ENCODE data around the gene ELMO1. TPM values are rescaled to one million over a fixed set of nuclear protein-coding genes. Genes with fewer than 3 reads are reported as not detected.

Gene ELMO1
- total and polyA plus RNA-seq, 4 donors, result 10.1 to 183 (median 34.4) TPM

DNA sequence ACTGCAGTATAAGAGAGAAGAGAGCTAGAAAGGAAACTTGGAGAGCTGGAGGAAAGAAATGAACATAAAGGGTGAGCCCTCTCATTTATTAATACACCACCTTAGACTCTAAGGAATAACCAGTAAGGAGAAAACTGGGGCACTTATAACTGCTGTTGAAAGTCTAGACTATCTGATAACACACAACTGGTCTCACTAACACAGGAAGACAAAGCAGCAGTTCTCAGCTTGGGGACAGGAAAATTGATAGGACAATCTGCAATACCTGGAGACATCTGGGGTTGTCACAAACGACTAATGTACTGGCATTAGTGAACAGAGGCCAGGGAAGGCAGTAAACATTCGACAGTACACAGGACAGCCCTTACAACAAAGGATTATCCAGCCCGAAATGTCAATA is 6.8 kb downstream of the ELMO1 start:
- H3K27ac ChIP-seq (ENCODE audit: low read depth in 1 of 2, low read length in 1 of 2), result peak overlapping the region; percentile 66 to 83
- TF ChIP-seq, protein P1, sequence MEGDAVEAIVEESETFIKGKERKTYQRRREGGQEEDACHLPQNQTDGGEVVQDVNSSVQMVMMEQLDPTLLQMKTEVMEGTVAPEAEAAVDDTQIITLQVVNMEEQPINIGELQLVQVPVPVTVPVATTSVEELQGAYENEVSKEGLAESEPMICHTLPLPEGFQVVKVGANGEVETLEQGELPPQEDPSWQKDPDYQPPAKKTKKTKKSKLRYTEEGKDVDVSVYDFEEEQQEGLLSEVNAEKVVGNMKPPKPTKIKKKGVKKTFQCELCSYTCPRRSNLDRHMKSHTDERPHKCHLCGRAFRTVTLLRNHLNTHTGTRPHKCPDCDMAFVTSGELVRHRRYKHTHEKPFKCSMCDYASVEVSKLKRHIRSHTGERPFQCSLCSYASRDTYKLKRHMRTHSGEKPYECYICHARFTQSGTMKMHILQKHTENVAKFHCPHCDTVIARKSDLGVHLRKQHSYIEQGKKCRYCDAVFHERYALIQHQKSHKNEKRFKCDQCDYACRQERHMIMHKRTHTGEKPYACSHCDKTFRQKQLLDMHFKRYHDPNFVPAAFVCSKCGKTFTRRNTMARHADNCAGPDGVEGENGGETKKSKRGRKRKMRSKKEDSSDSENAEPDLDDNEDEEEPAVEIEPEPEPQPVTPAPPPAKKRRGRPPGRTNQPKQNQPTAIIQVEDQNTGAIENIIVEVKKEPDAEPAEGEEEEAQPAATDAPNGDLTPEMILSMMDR (IDR thresholded peaks at IDR 0.05; ENCODE audit: control extremely low read depth, extremely low read depth), result no peak
- peaks cover 0 to 27% (median 2%) of the 10 kb centered on the region in 5 donors for H3K4me1 ChIP-seq (ENCODE audit: control insufficient read depth in 5 of 5, insufficient read depth in 5 of 5, low read length in 5 of 5)
- no peaks in the 10 kb centered on the region for H3K9me3 ChIP-seq (ENCODE audit: control insufficient read depth in 4 of 4, insufficient read depth in 3 of 4, low read length in 3 of 4)
- 51 to 52% methylated on average over 3 of the region's 3 CpGs for WGBS, 2 donors
- no peaks in the 10 kb centered on the region for H3K27me3 ChIP-seq (ENCODE audit: control insufficient read depth in 3 of 3, insufficient read depth in 3 of 3, low read length in 2 of 3)
- no peak overlapping the region for H3K4me3 ChIP-seq
- no peak overlapping the region for H3K9ac ChIP-seq (ENCODE audit: insufficient read depth in 1 of 2, low read length in 2 of 2)
- peaks cover 0 to 4% (median 0%) of the 10 kb centered on the region in 4 donors for H3K36me3 ChIP-seq (ENCODE audit: control insufficient read depth in 4 of 4, insufficient read depth in 4 of 4, low read length in 4 of 4)
- no peak for DNase-seq
- ATAC-seq (ENCODE audit: insufficient read depth, low FRiP score), result no peak

- DNase-seq (no peak), ATAC-seq (ENCODE audit: insufficient read depth, low FRiP score) (no peak)
- TF ChIP-seq, protein P1 (IDR thresholded peaks at IDR 0.05; ENCODE audit: control extremely low read depth, extremely low read depth), result no peak
- Histone ChIP-seq H3K9ac (ENCODE audit: insufficient read depth in 1 of 2, low read length in 2 of 2) (no peak overlapping the region), H3K27me3 (ENCODE audit: control insufficient read depth in 3 of 3, insufficient read depth in 3 of 3, low read length in 2 of 3) (no peaks in the 10 kb centered on the region), H3K36me3 (ENCODE audit: control insufficient read depth in 4 of 4, insufficient read depth in 4 of 4, low read length in 4 of 4) (peaks cover 0 to 4% (median 0%) of the 10 kb centered on the region in 4 donors), H3K9me3 (ENCODE audit: control insufficient read depth in 4 of 4, insufficient read depth in 3 of 4, low read length in 3 of 4) (no peaks in the 10 kb centered on the region), H3K4me3 (no peak overlapping the region), H3K4me1 (ENCODE audit: control insufficient read depth in 5 of 5, insufficient read depth in 5 of 5, low read length in 5 of 5) (peaks cover 0 to 23% (median 2%) of the 10 kb centered on the region in 5 donors), H3K27ac (ENCODE audit: low read depth in 1 of 2, low read length in 1 of 2) (peak overlapping the region; percentile 66 to 81)
- WGBS, 2 donors, result 49 to 50% methylated on average over 3 of the region's 3 CpGs
Observed at GRCh38 chr7:37441386-37441760, 7.3 kb downstream of the ELMO1 start.

DNA sequence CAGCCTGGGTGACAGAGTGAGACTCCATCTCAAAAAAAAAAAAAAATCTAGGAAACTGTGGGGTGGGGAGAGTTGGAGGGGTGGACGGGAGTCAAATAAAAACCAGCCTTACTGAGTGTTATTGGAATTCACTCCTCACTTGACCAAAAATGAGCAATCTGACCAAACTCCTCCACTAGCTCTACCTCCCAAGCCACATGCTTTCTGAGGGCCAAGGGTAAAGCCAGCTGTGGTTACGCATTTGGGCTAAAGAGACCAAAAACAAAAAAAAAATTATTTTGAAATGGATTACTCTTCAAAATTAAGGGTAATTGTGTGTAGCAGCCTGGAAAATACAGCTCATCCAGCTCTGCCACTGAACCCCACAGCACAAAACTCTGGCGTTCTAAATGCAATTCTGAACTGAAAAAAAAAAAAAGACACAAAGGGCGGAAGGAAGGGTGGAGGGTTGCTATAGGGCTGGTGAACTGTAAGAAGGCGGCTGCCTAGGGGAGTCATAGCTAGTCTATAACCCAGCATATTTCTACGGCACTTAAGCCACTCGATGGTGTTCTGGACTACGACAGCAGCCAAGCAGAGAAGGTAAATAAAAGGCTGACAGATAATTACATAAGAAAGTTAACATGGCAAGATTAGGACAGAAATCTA is 7.8 kb downstream of the ELMO1 start:
- TF ChIP-seq, protein P1 (IDR thresholded peaks at IDR 0.05; ENCODE audit: control extremely low read depth, extremely low read depth), result no peak
- Histone ChIP-seq H3K36me3 (ENCODE audit: control insufficient read depth in 4 of 4, insufficient read depth in 4 of 4, low read length in 4 of 4) (peaks cover 0 to 3% (median 0%) of the 10 kb centered on the region in 4 donors), H3K9me3 (ENCODE audit: control insufficient read depth in 4 of 4, insufficient read depth in 3 of 4, low read length in 3 of 4) (no peaks in the 10 kb centered on the region), H3K4me3 (no peak overlapping the region), H3K27ac (ENCODE audit: low read depth in 1 of 2, low read length in 1 of 2) (peak overlapping the region; percentile 66 to 81), H3K9ac (ENCODE audit: insufficient read depth in 1 of 2, low read length in 2 of 2) (no peak overlapping the region), H3K27me3 (ENCODE audit: control insufficient read depth in 3 of 3, insufficient read depth in 3 of 3, low read length in 2 of 3) (no peaks in the 10 kb centered on the region), H3K4me1 (ENCODE audit: control insufficient read depth in 5 of 5, insufficient read depth in 5 of 5, low read length in 5 of 5) (peaks cover 0 to 17% (median 2%) of the 10 kb centered on the region in 5 donors)
- 21 to 33% methylated on average over 8 of the region's 8 CpGs for WGBS, 2 donors
- ATAC-seq (ENCODE audit: insufficient read depth, low FRiP score) (peak; percentile 57), DNase-seq (peak in 2 of 3 donors; percentile 39 to 51)

Data from lung (tissue), 12 donors.